ENCODE results near the gene SMU1. TPM values are rescaled to one million over a fixed set of nuclear protein-coding genes. Genes with fewer than 3 reads are reported as not detected.

Gene SMU1
- total RNA-seq, 1 experiment from 2014 or later: 27.3 TPM

- in situ Hi-C loops (cut with HindIII; ENCODE audit: low pct_unique_long_range_greater_than_20kb, low sequenced_read_pairs): no loop called here
- DNase-seq (ENCODE audit: low read depth): no peak
These were observed 11.1 kb downstream of the SMU1 start for GRCh38 chr9:33065157-33066076.

DNA sequence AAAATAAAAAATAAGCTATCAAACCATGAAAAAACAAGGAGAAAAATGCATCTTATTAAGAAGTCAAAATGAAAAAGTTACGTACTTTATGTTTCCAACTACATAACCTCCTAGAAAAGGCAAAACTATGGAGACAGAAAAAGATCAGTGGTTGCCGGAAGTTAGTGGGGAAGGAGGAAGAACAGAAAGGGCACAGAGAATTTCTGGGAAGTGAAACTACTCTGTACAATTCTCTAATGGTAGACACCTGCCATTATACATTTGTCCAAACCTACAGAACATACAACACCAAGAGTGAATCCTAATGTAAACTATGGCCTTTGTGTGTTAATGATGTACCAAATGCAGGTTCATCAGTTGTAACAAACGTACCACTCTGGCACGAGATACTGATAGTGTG lies 25.3 kb downstream of the SMU1 start:
- no peak for DNase-seq (ENCODE audit: low read depth)
- in situ Hi-C loops (cut with HindIII; ENCODE audit: low pct_unique_long_range_greater_than_20kb, low sequenced_read_pairs): no loop called here

DNA sequence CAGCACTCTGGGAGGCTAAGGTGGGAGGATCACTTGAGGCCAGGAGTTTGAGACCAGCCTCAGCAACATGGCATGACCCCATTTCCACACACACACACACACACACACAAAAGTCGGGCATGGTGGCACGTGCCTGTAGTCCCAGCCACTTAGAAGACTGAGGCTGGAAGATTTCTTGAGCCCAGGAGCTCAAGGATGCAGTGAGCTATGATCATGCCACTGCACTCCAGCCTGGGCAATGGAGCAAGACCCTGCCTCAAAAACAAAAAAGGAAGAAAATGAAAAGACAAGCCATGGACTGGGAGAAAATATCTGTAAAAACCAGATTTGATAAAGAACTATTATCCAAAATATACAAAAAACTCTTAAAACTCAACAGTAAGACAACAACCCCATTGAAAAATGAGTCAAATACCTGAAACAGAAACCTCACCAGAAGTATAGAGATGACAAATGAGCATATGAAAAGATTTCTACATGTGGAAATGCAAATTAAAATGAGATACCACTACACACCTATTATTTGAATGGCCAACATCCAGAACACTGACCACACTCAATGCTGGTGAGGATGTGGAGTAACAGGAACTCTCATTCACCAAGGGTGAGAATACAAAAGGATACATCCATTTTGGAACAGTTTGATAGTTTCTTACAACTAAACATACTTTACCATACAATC lies 26.7 kb downstream of the SMU1 start:
- in situ Hi-C loops (cut with HindIII; ENCODE audit: low pct_unique_long_range_greater_than_20kb, low sequenced_read_pairs): no loop called here
- DNase-seq (ENCODE audit: low read depth): no peak

- in situ Hi-C loops (cut with HindIII; ENCODE audit: low pct_unique_long_range_greater_than_20kb, low sequenced_read_pairs): no loop called here
- no peak for DNase-seq (ENCODE audit: low read depth)
These were observed 28.4 kb downstream of the SMU1 start for GRCh38 chr9:33048054-33048465.

DNA sequence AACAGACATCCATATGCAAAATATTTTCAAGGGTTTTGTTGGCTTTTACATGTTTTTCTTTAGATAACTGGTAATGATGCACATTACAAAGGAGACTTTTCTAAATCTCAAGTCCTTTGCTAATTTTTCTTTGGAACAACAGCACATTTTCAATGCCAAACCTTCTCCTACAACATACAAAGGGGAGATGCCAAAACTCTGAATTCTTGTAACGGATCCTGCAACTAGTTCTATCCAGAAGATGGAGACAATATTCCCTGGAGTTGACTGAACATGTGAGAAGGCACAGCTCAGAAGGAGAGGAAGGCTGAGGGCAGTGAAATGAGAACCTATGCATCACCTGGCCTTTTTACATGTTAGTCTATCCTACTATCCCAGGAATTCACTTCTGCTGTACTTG lies 30.4 kb downstream of the SMU1 start:
- in situ Hi-C loops (cut with HindIII; ENCODE audit: low pct_unique_long_range_greater_than_20kb, low sequenced_read_pairs): no loop called here
- DNase-seq (ENCODE audit: low read depth): no peak

GRCh38 chr9:33044677-33045282 lies 31.7 kb downstream of the SMU1 start:
- in situ Hi-C loops (cut with HindIII; ENCODE audit: low pct_unique_long_range_greater_than_20kb, low sequenced_read_pairs): no loop called here
- DNase-seq (ENCODE audit: low read depth): peak; percentile 34

DNA sequence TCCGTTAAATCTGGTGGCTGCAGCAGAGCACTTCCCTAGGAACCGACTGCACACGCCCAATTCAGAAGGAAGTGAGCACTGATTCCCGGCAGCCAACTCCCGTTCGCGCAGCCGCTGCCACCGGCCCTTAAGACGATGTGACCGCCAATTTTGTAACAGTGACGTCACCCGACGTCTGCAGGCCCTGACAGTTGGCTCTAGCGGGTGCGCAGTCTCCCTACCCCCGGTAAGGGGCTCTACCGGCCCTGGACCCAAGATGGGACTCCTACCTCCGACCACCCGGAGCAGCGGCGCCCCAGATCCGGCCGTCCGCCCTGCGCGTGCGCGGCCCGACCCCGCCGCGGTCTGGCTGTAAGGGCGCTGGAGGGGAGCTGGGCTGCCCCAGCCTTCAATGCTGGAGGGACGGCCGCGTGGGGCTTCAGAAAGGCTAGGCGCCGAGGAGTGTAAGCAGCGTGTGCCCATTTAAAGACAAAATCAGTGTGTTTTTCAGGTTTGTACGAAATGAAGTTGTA lies 32.3 kb downstream of the SMU1 start:
- peak; percentile 76 for DNase-seq (ENCODE audit: low read depth)
- in situ Hi-C loops (cut with HindIII; ENCODE audit: low pct_unique_long_range_greater_than_20kb, low sequenced_read_pairs): no loop called here

DNA sequence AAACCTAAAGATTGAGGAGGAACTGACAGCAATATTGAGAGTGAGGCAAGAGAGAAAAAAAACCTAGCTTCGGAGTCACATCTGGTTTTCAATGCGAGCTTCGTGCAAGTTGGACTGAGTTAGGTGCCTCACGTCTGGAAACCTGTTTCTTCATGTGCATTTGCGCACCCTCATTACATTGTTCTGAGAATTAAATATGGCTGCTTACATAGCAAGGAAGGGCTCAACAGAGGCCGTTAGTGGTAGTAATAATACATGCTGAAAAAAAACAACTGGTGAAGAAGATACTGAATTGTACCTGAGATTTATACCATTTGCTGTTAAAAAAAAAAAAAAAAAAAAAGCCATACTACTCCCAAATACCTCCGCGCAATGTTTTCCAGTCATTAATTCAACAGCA lies 32.8 kb downstream of the SMU1 start:
- peak; percentile 2 for DNase-seq (ENCODE audit: low read depth)
- in situ Hi-C loops (cut with HindIII; ENCODE audit: low pct_unique_long_range_greater_than_20kb, low sequenced_read_pairs): no loop called here

DNA sequence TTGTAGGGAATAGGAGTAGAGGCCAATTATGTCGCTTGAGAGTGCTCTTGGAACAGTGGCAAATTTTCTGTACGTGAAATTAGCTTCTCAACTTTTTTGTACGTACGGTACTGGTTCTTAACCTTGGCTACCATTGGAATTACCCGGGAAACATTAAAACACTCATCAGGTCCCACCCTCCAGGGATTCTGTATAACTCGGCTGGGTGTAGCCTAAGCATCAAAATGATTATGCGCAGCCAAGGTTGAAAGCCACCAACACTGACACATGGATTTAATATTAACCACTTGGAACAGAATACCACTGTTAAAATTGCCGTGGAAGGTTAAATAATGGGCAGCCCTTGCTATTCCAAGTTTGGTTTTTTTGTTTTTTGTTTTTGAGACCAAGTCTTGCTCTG lies 34.0 kb downstream of the SMU1 start:
- DNase-seq (ENCODE audit: low read depth): peak; percentile 64
- in situ Hi-C loops (cut with HindIII; ENCODE audit: low pct_unique_long_range_greater_than_20kb, low sequenced_read_pairs): no loop called here

DNA sequence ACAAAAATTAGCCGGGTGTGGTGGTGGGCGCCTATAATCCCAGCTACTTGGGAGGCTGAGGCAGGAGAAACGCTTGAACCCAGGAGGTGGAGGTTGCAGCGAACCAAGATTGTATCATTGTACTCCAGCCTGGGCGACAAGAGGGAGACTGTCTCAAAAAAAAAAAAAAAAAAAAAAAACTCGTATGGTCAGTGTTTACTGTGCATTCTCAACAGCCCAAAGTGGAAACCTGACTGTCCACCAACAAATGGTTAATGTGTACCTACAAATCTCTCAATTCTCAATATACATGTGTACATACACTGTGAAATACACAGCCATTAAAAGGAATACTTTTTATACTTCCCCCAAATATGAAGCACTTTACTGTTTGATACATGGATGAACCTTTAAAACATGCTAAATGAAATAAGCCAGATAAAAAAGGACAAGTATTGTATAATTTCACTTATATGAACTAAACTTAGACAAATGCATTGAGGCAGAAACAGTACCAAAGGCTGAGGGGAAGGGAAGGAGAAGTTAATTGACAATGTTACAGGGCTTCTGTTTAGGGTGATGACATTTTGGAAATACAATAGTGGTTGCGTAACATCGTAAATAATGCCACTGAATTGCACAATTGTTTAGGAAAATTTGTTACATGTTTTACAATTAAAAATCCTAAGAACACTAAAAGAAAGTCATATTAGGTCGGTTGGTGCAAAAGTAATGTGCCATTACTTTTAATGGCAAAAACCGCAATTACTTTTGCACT lies 34.9 kb downstream of the SMU1 start:
- no peak for DNase-seq (ENCODE audit: low read depth)
- in situ Hi-C loops (cut with HindIII; ENCODE audit: low pct_unique_long_range_greater_than_20kb, low sequenced_read_pairs): no loop called here

GRCh38 chr9:33040792-33041431 lies 35.6 kb downstream of the SMU1 start:
- in situ Hi-C loops (cut with HindIII; ENCODE audit: low pct_unique_long_range_greater_than_20kb, low sequenced_read_pairs): no loop called here
- DNase-seq (ENCODE audit: low read depth): no peak

GRCh38 chr9:33032865-33033264 lies 43.6 kb downstream of the SMU1 start:
- in situ Hi-C loops (cut with HindIII; ENCODE audit: low pct_unique_long_range_greater_than_20kb, low sequenced_read_pairs): no loop called here
- no peak for DNase-seq (ENCODE audit: low read depth)

- in situ Hi-C loops (cut with HindIII; ENCODE audit: low pct_unique_long_range_greater_than_20kb, low sequenced_read_pairs): no loop called here
- no peak for DNase-seq (ENCODE audit: low read depth)
These were observed 44.2 kb downstream of the SMU1 start for GRCh38 chr9:33032292-33032691.

DNA sequence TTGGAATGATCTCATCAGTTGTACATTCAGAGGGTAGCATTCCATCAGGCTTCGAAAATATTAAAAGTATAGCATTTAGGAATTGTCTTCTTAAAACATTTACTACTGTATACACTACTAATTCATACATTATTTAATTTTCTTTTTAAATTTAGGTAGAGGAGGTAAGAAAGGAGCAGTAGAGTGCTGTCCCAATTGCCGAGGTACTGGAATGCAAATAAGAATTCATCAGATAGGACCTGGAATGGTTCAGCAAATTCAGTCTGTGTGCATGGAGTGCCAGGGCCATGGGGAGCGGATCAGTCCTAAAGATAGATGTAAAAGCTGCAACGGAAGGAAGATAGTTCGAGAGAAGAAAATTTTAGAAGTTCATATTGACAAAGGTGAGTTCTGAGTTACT lies 46.2 kb downstream of the SMU1 start:
- in situ Hi-C loops (cut with HindIII; ENCODE audit: low pct_unique_long_range_greater_than_20kb, low sequenced_read_pairs): no loop called here
- DNase-seq (ENCODE audit: low read depth): no peak

DNA sequence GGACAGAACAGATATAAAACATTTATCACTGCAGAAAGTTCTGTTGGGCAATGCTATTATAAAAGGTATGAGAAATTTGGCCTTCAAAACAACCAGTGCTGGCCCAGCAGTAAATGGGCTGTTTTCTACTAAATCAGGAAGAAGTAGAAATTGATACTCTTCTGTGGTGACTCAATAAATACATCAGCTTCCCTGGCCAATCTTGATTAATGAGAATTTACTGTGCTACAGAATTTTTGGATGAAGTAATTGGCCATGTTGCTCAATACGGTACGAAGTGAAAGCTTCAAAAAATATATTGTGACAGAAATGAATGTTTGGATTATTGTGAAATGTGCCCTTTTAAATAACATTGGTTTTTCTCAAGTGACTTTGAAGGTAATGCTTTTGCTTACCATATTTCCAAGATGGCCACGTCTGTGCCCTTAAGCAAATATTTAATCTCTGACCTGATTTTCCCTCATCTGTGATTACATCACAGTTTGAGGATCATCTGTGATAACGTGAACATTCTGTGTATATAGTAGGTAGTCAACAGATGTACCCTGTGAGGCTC lies 47.2 kb downstream of the SMU1 start:
- DNase-seq (ENCODE audit: low read depth): no peak
- in situ Hi-C loops (cut with HindIII; ENCODE audit: low pct_unique_long_range_greater_than_20kb, low sequenced_read_pairs): no loop called here

DNA sequence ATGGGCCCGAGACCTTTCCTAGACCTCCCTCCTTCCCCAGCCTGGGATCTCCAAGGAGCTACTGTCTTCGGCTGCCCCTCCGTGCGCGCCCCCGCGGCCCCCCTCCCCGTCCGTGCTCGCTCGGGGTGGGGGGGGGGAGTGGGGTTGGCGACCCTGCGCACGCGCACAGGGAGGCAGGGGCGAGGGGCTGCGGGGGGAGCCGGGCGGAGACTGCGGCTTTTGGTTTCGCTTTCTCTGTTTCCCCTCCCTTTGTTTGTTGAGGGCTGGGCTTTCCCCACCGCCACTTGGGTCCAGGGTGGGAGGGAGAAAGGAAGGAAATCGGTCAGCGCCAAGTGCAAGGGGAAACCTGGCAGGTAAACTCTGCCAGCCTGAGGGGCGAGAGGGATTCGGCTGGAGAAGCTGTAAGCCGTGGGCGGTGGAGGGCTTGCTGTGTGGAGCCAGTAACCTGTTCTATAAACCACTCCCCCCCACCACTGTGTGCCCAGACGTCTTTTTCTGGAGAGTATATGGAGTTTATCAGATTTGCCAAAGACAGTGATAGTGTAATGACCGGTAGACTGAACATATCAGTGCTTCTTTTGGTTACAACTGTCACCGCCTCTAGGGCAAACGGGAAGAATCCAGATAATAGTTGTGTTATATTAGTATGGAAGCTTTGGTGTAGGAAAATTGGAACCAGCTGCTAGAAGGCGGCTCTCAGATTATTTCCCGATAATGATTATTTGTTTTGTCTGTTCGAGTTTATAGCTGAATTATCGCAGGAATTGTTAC lies 50.7 kb downstream of the SMU1 start:
- in situ Hi-C loops (cut with HindIII; ENCODE audit: low pct_unique_long_range_greater_than_20kb, low sequenced_read_pairs): no loop called here
- peak; percentile 47 for DNase-seq (ENCODE audit: low read depth)

- in situ Hi-C loops (cut with HindIII; ENCODE audit: low pct_unique_long_range_greater_than_20kb, low sequenced_read_pairs): no loop called here
- peak; percentile 89 for DNase-seq (ENCODE audit: low read depth)
These were observed 51.4 kb downstream of the SMU1 start, which contains the start of gene DNAJA1 for GRCh38 chr9:33024966-33025571. Gene DNAJA1 (plus strand): TSS chr9:33025273. CDS start chr9:33026485, 1,212 bp downstream.
